GM23338 (cell line): ENCODE data around the gene NOVA2. TPM values are rescaled to one million over a fixed set of nuclear protein-coding genes. Genes with fewer than 3 reads are reported as not detected.
A peak's percentile ranks its signal among the peaks of the same experiment; 100 is the strongest.

Experiments
- ATAC-seq: fragments of 200-7000 bp; cut with Tn5 transposase; 3 replicates; pipeline ENCODE4 v1.9.1; 2020
- DNase-seq: peaks from one replicate; pipeline ENCODE4 v3.0.0-alpha.2; 2015; ENCODE audit warnings: low spot score
- H2AFZ ChIP-seq: fragments of 200-600 bp; sonication (generic); 2 replicates; pipeline ENCODE4 v1.8.0; 2016; ENCODE audit warnings: antibody characterized with exemption, mild to moderate bottlenecking, moderate library complexity
- H3F3A ChIP-seq: fragments of 200-600 bp; sonication (generic); replicated peaks from 2 replicates; pipeline ENCODE4 v1.8.0; 2017; ENCODE audit warnings: antibody characterized with exemption, mixed run types, low read depth
- H3K27ac ChIP-seq: fragments of 200-600 bp; sonication (generic); 2 replicates; pipeline ENCODE4 v1.6.1; 2016; ENCODE audit warnings: low read depth
- H3K27me3 ChIP-seq: fragments of 200-600 bp; sonication (generic); 2 replicates; pipeline ENCODE4 v1.8.0; 2016; ENCODE audit warnings: mild to moderate bottlenecking, mixed run types, moderate library complexity; ENCODE audit not compliant: insufficient read depth
- H3K36me3 ChIP-seq: fragments of 200-600 bp; sonication (generic); 2 replicates; pipeline ENCODE4 v1.8.0; 2016; ENCODE audit warnings: mild to moderate bottlenecking; ENCODE audit not compliant: insufficient read depth
- H3K4me1 ChIP-seq: fragments of 200-600 bp; sonication (generic); 2 replicates; pipeline ENCODE4 v1.8.0; 2016; ENCODE audit warnings: mild to moderate bottlenecking, moderate library complexity; ENCODE audit not compliant: insufficient read depth
- H3K4me2 ChIP-seq: fragments of 200-600 bp; sonication (generic); 2 replicates; pipeline ENCODE4 v1.7.1; 2017; ENCODE audit warnings: mixed run types
- H3K4me3 ChIP-seq: fragments of 200-600 bp; sonication (generic); 2 replicates; pipeline ENCODE4 v1.6.1; 2016; ENCODE audit warnings: mixed run types
- H3K79me2 ChIP-seq: fragments of 200-600 bp; sonication (generic); replicated peaks from 2 replicates; pipeline ENCODE4 v1.8.0; 2017; ENCODE audit warnings: mild to moderate bottlenecking; ENCODE audit not compliant: insufficient read depth
- H3K9me2 ChIP-seq: fragments of 200-600 bp; sonication (generic); 2 replicates; pipeline ENCODE4 v1.8.0; 2017; ENCODE audit not compliant: insufficient read depth
- H4K20me1 ChIP-seq: fragments of 200-600 bp; sonication (generic); replicated peaks from 2 replicates; pipeline ENCODE4 v1.8.0; 2017; ENCODE audit warnings: mild to moderate bottlenecking; ENCODE audit not compliant: insufficient read depth
- H3K27ac Mint-ChIP-seq: 2 replicates; pipeline ENCODE4 v1.8.0; 2020; ENCODE audit warnings: inconsistent platforms, mild to moderate bottlenecking, moderate library complexity, mixed read lengths
- H3K27me3 Mint-ChIP-seq: 3 replicates; pipeline ENCODE4 v1.8.0; 2022; ENCODE audit warnings: low read depth, mild to moderate bottlenecking, moderate library complexity, mixed read lengths, inconsistent platforms; ENCODE audit not compliant: insufficient read depth, poor library complexity
- H3K36me3 Mint-ChIP-seq: 3 replicates; pipeline ENCODE4 v1.8.0; 2021; ENCODE audit warnings: low read depth, mild to moderate bottlenecking, inconsistent platforms, moderate library complexity, mixed read lengths
- H3K4me1 Mint-ChIP-seq: 3 replicates; pipeline ENCODE4 v1.8.0; 2020; ENCODE audit warnings: mild to moderate bottlenecking, inconsistent platforms, mixed read lengths
- H3K4me3 Mint-ChIP-seq: 3 replicates; pipeline ENCODE4 v1.8.0; 2021; ENCODE audit warnings: moderate library complexity, mild to moderate bottlenecking, inconsistent platforms, mixed read lengths
- H3K9me3 Mint-ChIP-seq: 3 replicates; pipeline ENCODE4 v1.8.0; 2020; ENCODE audit warnings: moderate library complexity, mild to moderate bottlenecking, inconsistent platforms, mixed read lengths
- CREB1 ChIP-seq: fragments of 250-450 bp; sonication (Bioruptor Pico); IDR thresholded peaks from 2 replicates; pipeline ENCODE4 v1.5.0; 2020; ENCODE audit warnings: low read depth, mild to moderate bottlenecking, moderate library complexity
- EZH2 ChIP-seq: fragments of 200-600 bp; sonication (generic); IDR thresholded peaks from one replicate; pipeline ENCODE4 v1.8.0; 2017; ENCODE audit warnings: antibody characterized with exemption, mild to moderate bottlenecking, low read depth; ENCODE audit not compliant: unreplicated experiment
- EZH2phosphoT487 ChIP-seq: fragments of 200-600 bp; sonication (generic); IDR thresholded peaks from one replicate; pipeline ENCODE4 v1.8.1; 2018; ENCODE audit warnings: antibody characterized with exemption; ENCODE audit not compliant: unreplicated experiment
- JUNB ChIP-seq: IDR thresholded peaks from one replicate; pipeline ENCODE4 v1.6.1; 2016; ENCODE audit warnings: antibody characterized with exemption; ENCODE audit not compliant: unreplicated experiment
- NANOG ChIP-seq: IDR thresholded peaks from 2 replicates; pipeline ENCODE4 v1.6.1; 2016; ENCODE audit warnings: antibody characterized with exemption, borderline replicate concordance
- POLR2AphosphoS5 ChIP-seq: IDR thresholded peaks from 2 replicates; pipeline ENCODE4 v1.6.1; 2016; ENCODE audit warnings: antibody characterized with exemption, low read depth
- STAT1 ChIP-seq: IDR thresholded peaks from one replicate; pipeline ENCODE4 v1.6.1; 2016; ENCODE audit warnings: antibody characterized with exemption; ENCODE audit not compliant: unreplicated experiment
- ZNF114 ChIP-seq: fragments of 250-450 bp; sonication (Bioruptor Pico); IDR thresholded peaks from 2 replicates; pipeline ENCODE4 v1.5.0; 2020; ENCODE audit warnings: mild to moderate bottlenecking, moderate library complexity
- ZNF331 ChIP-seq: fragments of 250-450 bp; sonication (Bioruptor Pico); IDR thresholded peaks from 2 replicates; pipeline ENCODE4 v1.5.0; 2020; ENCODE audit warnings: low read depth, mild to moderate bottlenecking, moderate library complexity
- polyA plus RNA-seq: library from polyadenylated mRNA; unstranded; fragments of >200 nt; fragmentation: Nextera tagmentation; extraction: Ambion mirVana; gene quantifications from 2 replicates; pipeline ENCODE4 v1.2.1, GENCODE V29; 2016
- total RNA-seq: library from RNA; depleted of rRNA; stranded (reverse); fragments of >200 nt; shearing (Covaris generic); gene quantifications from 2 replicates; pipeline ENCODE4 v1.2.3, GENCODE V29; 2014
- TF ChIP-seq, protein P1 (sequence below): fragments of 250-450 bp; sonication (Bioruptor Pico); IDR thresholded peaks from 2 replicates; pipeline ENCODE4 v1.5.0; 2020; ENCODE audit warnings: mild to moderate bottlenecking, moderate library complexity
- TF ChIP-seq, protein P2 (sequence below), 2 experiments: fragments of 200-600 bp in 1 of 2; sonication (generic) in 1 of 2; conservative IDR thresholded peaks; 2 replicates each; pipeline versions ENCODE4 v1.5.1 to v1.6.1; 2016 to 2017; ENCODE audit warnings: antibody characterized with exemption in 2 of 2, low read depth in 2 of 2, mild to moderate bottlenecking in 2 of 2, moderate library complexity in 1 of 2
- TF ChIP-seq, protein P3 (sequence below): IDR thresholded peaks from one replicate; pipeline ENCODE4 v1.6.1; 2018; ENCODE audit warnings: antibody characterized with exemption; ENCODE audit not compliant: unreplicated experiment
- TF ChIP-seq, protein P4 (sequence below): IDR thresholded peaks from 2 replicates; pipeline ENCODE4 v1.6.1; 2016; ENCODE audit warnings: antibody characterized with exemption

NOVA2 gene
- total and polyA plus RNA-seq, 2 experiments from 2014 or later, result 5.1 to 13.7 TPM

DNA sequence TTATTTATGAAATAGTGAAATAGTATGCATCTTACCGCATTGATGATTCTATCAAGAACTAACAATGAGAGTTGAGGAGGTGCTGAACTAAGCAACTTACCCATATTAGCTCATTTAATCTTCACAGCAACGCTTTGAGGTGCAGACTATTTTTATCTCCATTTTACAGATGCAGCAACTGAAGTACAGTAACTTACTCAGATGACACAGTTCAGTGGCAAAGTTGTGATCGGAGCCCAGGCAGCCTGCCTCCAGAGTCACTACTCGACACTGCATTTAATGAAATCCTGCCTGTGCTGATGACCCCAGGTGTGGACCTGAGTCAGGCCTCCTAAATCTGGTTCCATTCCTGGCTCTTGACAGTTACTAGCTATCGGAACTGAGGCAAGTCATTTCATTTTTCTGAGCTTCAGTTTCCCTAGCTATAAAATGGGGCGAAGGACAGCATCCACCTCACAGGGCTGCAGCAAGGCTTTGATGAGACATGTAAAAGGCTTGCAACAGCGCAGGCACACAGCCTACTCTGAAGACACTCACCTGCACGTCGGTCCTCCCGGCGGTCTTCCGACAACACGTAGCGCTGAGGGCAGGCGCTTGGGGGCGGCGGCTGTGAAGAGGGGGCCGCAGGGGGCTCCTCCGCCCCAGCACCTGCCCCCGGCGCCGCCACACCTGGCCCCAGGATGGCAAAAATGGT, 72.8 kb downstream of the NOVA2 start:
- Histone ChIP-seq H3K4me1 (peaks cover 6% of the 10 kb centered on the region; the same call in 1 of the 2 replicates), H3K9me2 (no peaks in the 10 kb centered on the region), H2AFZ (peak overlapping the region; percentile 90), H3K27me3 (peaks cover 23% of the 10 kb centered on the region), H3K4me2 (peak overlapping the region; percentile 87), H3K4me3 (peak overlapping the region; percentile 86), H3F3A (peaks cover 21% of the 10 kb centered on the region; the same call in 1 of the 2 replicates), H3K79me2 (no peaks in the 10 kb centered on the region), H3K27ac (no peak overlapping the region), H4K20me1 (no peaks in the 10 kb centered on the region; the same call in none of the 2 replicates), H3K36me3 (no peaks in the 10 kb centered on the region)
- Mint-ChIP-seq H3K36me3 (peaks cover 19% of the 10 kb centered on the region), H3K4me3 (peak overlapping the region; percentile 68), H3K27me3 (peaks cover 20% of the 10 kb centered on the region), H3K9me3 (no peaks in the 10 kb centered on the region), H3K27ac (no peak overlapping the region), H3K4me1 (peaks cover 9% of the 10 kb centered on the region)
- DNase-seq, result peak; percentile 59
- ATAC-seq, result peak; percentile 15
- TF ChIP-seq ZNF331, result no peak
- peak; percentile 17 for TF ChIP-seq EZH2
- TF ChIP-seq CREB1 (CRISPR knock-in tag), result 0 out of 2 replicates have a peak, but pooled peaks have one; percentile 9
- TF ChIP-seq, protein P1, sequence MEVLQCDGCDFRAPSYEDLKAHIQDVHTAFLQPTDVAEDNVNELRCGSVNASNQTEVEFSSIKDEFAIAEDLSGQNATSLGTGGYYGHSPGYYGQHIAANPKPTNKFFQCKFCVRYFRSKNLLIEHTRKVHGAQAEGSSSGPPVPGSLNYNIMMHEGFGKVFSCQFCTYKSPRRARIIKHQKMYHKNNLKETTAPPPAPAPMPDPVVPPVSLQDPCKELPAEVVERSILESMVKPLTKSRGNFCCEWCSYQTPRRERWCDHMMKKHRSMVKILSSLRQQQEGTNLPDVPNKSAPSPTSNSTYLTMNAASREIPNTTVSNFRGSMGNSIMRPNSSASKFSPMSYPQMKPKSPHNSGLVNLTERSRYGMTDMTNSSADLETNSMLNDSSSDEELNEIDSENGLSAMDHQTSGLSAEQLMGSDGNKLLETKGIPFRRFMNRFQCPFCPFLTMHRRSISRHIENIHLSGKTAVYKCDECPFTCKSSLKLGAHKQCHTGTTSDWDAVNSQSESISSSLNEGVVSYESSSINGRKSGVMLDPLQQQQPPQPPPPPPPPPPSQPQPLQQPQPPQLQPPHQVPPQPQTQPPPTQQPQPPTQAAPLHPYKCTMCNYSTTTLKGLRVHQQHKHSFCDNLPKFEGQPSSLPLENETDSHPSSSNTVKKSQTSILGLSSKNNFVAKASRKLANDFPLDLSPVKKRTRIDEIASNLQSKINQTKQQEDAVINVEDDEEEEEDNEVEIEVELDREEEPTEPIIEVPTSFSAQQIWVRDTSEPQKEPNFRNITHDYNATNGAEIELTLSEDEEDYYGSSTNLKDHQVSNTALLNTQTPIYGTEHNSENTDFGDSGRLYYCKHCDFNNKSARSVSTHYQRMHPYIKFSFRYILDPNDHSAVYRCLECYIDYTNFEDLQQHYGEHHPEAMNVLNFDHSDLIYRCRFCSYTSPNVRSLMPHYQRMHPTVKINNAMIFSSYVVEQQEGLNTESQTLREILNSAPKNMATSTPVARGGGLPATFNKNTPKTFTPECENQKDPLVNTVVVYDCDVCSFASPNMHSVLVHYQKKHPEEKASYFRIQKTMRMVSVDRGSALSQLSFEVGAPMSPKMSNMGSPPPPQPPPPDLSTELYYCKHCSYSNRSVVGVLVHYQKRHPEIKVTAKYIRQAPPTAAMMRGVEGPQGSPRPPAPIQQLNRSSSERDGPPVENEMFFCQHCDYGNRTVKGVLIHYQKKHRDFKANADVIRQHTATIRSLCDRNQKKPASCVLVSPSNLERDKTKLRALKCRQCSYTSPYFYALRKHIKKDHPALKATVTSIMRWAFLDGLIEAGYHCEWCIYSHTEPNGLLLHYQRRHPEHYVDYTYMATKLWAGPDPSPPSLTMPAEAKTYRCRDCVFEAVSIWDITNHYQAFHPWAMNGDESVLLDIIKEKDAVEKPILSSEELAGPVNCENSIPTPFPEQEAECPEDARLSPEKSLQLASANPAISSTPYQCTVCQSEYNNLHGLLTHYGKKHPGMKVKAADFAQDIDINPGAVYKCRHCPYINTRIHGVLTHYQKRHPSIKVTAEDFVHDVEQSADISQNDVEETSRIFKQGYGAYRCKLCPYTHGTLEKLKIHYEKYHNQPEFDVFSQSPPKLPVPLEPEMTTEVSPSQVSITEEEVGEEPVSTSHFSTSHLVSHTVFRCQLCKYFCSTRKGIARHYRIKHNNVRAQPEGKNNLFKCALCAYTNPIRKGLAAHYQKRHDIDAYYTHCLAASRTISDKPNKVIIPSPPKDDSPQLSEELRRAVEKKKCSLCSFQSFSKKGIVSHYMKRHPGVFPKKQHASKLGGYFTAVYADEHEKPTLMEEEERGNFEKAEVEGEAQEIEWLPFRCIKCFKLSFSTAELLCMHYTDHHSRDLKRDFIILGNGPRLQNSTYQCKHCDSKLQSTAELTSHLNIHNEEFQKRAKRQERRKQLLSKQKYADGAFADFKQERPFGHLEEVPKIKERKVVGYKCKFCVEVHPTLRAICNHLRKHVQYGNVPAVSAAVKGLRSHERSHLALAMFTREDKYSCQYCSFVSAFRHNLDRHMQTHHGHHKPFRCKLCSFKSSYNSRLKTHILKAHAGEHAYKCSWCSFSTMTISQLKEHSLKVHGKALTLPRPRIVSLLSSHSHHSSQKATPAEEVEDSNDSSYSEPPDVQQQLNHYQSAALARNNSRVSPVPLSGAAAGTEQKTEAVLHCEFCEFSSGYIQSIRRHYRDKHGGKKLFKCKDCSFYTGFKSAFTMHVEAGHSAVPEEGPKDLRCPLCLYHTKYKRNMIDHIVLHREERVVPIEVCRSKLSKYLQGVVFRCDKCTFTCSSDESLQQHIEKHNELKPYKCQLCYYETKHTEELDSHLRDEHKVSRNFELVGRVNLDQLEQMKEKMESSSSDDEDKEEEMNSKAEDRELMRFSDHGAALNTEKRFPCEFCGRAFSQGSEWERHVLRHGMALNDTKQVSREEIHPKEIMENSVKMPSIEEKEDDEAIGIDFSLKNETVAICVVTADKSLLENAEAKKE (CRISPR knock-in tag), result no peak
- TF ChIP-seq, protein P2, sequence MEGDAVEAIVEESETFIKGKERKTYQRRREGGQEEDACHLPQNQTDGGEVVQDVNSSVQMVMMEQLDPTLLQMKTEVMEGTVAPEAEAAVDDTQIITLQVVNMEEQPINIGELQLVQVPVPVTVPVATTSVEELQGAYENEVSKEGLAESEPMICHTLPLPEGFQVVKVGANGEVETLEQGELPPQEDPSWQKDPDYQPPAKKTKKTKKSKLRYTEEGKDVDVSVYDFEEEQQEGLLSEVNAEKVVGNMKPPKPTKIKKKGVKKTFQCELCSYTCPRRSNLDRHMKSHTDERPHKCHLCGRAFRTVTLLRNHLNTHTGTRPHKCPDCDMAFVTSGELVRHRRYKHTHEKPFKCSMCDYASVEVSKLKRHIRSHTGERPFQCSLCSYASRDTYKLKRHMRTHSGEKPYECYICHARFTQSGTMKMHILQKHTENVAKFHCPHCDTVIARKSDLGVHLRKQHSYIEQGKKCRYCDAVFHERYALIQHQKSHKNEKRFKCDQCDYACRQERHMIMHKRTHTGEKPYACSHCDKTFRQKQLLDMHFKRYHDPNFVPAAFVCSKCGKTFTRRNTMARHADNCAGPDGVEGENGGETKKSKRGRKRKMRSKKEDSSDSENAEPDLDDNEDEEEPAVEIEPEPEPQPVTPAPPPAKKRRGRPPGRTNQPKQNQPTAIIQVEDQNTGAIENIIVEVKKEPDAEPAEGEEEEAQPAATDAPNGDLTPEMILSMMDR (conservative IDR thresholded peaks at IDR 0.05; ENCODE audit: low read depth in 2 of 2), result no peak
- TF ChIP-seq NANOG, result no peak
- TF ChIP-seq ZNF114, result no peak
- TF ChIP-seq EZH2phosphoT487, result no peak
- TF ChIP-seq POLR2AphosphoS5, result no peak
- no peak for TF ChIP-seq STAT1
- TF ChIP-seq, protein P3, sequence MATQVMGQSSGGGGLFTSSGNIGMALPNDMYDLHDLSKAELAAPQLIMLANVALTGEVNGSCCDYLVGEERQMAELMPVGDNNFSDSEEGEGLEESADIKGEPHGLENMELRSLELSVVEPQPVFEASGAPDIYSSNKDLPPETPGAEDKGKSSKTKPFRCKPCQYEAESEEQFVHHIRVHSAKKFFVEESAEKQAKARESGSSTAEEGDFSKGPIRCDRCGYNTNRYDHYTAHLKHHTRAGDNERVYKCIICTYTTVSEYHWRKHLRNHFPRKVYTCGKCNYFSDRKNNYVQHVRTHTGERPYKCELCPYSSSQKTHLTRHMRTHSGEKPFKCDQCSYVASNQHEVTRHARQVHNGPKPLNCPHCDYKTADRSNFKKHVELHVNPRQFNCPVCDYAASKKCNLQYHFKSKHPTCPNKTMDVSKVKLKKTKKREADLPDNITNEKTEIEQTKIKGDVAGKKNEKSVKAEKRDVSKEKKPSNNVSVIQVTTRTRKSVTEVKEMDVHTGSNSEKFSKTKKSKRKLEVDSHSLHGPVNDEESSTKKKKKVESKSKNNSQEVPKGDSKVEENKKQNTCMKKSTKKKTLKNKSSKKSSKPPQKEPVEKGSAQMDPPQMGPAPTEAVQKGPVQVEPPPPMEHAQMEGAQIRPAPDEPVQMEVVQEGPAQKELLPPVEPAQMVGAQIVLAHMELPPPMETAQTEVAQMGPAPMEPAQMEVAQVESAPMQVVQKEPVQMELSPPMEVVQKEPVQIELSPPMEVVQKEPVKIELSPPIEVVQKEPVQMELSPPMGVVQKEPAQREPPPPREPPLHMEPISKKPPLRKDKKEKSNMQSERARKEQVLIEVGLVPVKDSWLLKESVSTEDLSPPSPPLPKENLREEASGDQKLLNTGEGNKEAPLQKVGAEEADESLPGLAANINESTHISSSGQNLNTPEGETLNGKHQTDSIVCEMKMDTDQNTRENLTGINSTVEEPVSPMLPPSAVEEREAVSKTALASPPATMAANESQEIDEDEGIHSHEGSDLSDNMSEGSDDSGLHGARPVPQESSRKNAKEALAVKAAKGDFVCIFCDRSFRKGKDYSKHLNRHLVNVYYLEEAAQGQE, result no peak
- TF ChIP-seq JUNB, result no peak
- TF ChIP-seq, protein P4, sequence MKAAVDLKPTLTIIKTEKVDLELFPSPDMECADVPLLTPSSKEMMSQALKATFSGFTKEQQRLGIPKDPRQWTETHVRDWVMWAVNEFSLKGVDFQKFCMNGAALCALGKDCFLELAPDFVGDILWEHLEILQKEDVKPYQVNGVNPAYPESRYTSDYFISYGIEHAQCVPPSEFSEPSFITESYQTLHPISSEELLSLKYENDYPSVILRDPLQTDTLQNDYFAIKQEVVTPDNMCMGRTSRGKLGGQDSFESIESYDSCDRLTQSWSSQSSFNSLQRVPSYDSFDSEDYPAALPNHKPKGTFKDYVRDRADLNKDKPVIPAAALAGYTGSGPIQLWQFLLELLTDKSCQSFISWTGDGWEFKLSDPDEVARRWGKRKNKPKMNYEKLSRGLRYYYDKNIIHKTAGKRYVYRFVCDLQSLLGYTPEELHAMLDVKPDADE, result no peak
